Measurements from ENCODE around the gene SLC36A1.

DNA sequence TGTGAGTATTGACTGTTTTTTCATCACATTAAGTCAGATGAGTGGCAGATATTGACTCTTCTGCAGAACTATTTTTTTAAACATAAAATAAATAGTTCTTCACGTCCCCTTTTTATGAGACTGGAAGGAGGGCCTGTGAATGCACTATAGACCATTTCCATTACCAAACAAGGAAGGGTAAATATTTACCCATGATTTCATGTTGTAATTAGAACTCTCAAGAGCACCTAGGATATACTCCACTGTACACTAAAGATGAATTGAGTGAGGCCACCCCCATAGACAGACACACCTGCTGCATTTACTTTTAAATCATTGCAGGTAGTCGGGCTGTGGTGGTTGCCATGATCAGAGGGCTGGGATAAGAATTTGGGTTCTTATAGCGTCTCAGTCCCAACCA, 22.6 kb downstream of the SLC36A1 start:
- TF ChIP-seq, protein P1, sequence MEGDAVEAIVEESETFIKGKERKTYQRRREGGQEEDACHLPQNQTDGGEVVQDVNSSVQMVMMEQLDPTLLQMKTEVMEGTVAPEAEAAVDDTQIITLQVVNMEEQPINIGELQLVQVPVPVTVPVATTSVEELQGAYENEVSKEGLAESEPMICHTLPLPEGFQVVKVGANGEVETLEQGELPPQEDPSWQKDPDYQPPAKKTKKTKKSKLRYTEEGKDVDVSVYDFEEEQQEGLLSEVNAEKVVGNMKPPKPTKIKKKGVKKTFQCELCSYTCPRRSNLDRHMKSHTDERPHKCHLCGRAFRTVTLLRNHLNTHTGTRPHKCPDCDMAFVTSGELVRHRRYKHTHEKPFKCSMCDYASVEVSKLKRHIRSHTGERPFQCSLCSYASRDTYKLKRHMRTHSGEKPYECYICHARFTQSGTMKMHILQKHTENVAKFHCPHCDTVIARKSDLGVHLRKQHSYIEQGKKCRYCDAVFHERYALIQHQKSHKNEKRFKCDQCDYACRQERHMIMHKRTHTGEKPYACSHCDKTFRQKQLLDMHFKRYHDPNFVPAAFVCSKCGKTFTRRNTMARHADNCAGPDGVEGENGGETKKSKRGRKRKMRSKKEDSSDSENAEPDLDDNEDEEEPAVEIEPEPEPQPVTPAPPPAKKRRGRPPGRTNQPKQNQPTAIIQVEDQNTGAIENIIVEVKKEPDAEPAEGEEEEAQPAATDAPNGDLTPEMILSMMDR (IDR thresholded peaks at IDR 0.05 in 2 of 3, conservative IDR thresholded peaks at IDR 0.05 in 1 of 3; ENCODE audit: borderline replicate concordance in 1 of 3, insufficient read depth in 1 of 3, low read depth in 2 of 3, low read length in 2 of 3): no peak
- no peak for TF ChIP-seq POLR2A (IDR thresholded peaks at IDR 0.05; ENCODE audit: borderline replicate concordance, extremely low read depth, insufficient read depth, insufficient read length)
- TF ChIP-seq, protein P2, sequence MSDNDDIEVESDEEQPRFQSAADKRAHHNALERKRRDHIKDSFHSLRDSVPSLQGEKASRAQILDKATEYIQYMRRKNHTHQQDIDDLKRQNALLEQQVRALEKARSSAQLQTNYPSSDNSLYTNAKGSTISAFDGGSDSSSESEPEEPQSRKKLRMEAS (IDR thresholded peaks at IDR 0.05): no peak
- no peak for TF ChIP-seq EZH2phosphoT487 (IDR thresholded peaks at IDR 0.05; ENCODE audit: borderline replicate concordance)
- no peak for TF ChIP-seq EZH2 (IDR thresholded peaks at IDR 0.05)
- TF ChIP-seq ZFX (IDR thresholded peaks at IDR 0.05): no peak
- TF ChIP-seq, protein P3, sequence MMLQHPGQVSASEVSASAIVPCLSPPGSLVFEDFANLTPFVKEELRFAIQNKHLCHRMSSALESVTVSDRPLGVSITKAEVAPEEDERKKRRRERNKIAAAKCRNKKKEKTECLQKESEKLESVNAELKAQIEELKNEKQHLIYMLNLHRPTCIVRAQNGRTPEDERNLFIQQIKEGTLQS (IDR thresholded peaks at IDR 0.05): no peak
- no peak for TF ChIP-seq POLR2AphosphoS5 (IDR thresholded peaks at IDR 0.05; ENCODE audit: low read depth, low read length)
- TF ChIP-seq TCF7L2 (IDR thresholded peaks at IDR 0.05; ENCODE audit: borderline replicate concordance, extremely low read depth, insufficient read depth, insufficient read length): no peak
- no peak for TF ChIP-seq SRF (IDR thresholded peaks at IDR 0.05; ENCODE audit: low read depth)
- TF ChIP-seq, protein P4, sequence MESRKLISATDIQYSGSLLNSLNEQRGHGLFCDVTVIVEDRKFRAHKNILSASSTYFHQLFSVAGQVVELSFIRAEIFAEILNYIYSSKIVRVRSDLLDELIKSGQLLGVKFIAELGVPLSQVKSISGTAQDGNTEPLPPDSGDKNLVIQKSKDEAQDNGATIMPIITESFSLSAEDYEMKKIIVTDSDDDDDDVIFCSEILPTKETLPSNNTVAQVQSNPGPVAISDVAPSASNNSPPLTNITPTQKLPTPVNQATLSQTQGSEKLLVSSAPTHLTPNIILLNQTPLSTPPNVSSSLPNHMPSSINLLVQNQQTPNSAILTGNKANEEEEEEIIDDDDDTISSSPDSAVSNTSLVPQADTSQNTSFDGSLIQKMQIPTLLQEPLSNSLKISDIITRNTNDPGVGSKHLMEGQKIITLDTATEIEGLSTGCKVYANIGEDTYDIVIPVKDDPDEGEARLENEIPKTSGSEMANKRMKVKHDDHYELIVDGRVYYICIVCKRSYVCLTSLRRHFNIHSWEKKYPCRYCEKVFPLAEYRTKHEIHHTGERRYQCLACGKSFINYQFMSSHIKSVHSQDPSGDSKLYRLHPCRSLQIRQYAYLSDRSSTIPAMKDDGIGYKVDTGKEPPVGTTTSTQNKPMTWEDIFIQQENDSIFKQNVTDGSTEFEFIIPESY (IDR thresholded peaks at IDR 0.05; ENCODE audit: extremely low read depth, insufficient replicate concordance, low read length): no peak

Measured in HCT116 (cell line).